HepG2 (cell line): ENCODE measurements around the gene DENND4A. TPM values are rescaled to one million over a fixed set of nuclear protein-coding genes. Genes with fewer than 3 reads are reported as not detected.

ENCODE experiments used
- BCL6 ChIP-seq: IDR thresholded peaks from 2 replicates; pipeline ENCODE4 v1.6.1; 2016; ENCODE audit warnings: missing genetic modification reagents, missing compliant biosample characterization
- EEA1 ChIP-seq: sonication (generic); formaldehyde crosslinking; IDR thresholded peaks from 2 replicates; pipeline ENCODE4 v1.5.1; 2020; ENCODE audit warnings: mild to moderate bottlenecking, missing genetic modification reagents, borderline replicate concordance
- EP300 ChIP-seq, 3 experiments: sonication (generic) in 1 of 3; formaldehyde crosslinking in 1 of 3; IDR thresholded peaks; 2 replicates each; pipeline versions ENCODE4 v1.5.1 to v1.6.1; 2011 to 2020; ENCODE audit warnings: low read depth in 2 of 3, low read length in 2 of 3, borderline replicate concordance in 1 of 3, improper control_type of control experiment in 1 of 3, mild to moderate bottlenecking in 1 of 3, missing genetic modification reagents in 1 of 3, moderate library complexity in 1 of 3
- FOXC1 ChIP-seq: sonication (generic); formaldehyde crosslinking; IDR thresholded peaks from 2 replicates; pipeline ENCODE4 v1.8.0; 2022; ENCODE audit warnings: mild to moderate bottlenecking, missing genetic modification reagents, borderline replicate concordance
- KDM5A ChIP-seq: fragments of 200-600 bp; sonication (generic); IDR thresholded peaks from 2 replicates; pipeline ENCODE4 v1.7.0; 2018; ENCODE audit warnings: antibody characterized with exemption, mild to moderate bottlenecking, low read length, borderline replicate concordance
- SCMH1 ChIP-seq: sonication (generic); formaldehyde crosslinking; IDR thresholded peaks from 2 replicates; pipeline ENCODE4 v1.9.0; 2021; ENCODE audit warnings: missing genetic modification reagents, mild to moderate bottlenecking, borderline replicate concordance
- ZBTB38 ChIP-seq: sonication (generic); formaldehyde crosslinking; IDR thresholded peaks from 2 replicates; pipeline ENCODE4 v1.5.1; 2020; ENCODE audit warnings: mild to moderate bottlenecking, missing genetic modification reagents
- ZFP36L2 ChIP-seq: sonication (generic); formaldehyde crosslinking; IDR thresholded peaks from 2 replicates; pipeline ENCODE4 v1.4.0; 2020; ENCODE audit warnings: missing genetic modification reagents
- ZMYM2 ChIP-seq: sonication (generic); formaldehyde crosslinking; IDR thresholded peaks from 2 replicates; pipeline ENCODE4 v1.8.0; 2022; ENCODE audit warnings: mild to moderate bottlenecking, missing genetic modification reagents
- ZNF749 ChIP-seq: sonication (generic); formaldehyde crosslinking; IDR thresholded peaks from 2 replicates; pipeline ENCODE4 v1.8.0; 2022; ENCODE audit warnings: mild to moderate bottlenecking, missing genetic modification reagents, moderate library complexity, borderline replicate concordance
- ZNF879 ChIP-seq: sonication (generic); formaldehyde crosslinking; IDR thresholded peaks from 2 replicates; pipeline ENCODE4 v1.8.1; 2023; ENCODE audit warnings: missing genetic modification reagents
- polyA plus RNA-seq, 8 experiments: library from polyadenylated mRNA; depleted of rRNA in 3 of 8; stranded (reverse) in 7 of 8; unstranded in 1 of 8; fragments of >200 nt; fragmentation: Illumina TruSeq in 4 of 8; extraction: Trizol in 4 of 8; gene quantifications; 2 replicates each; pipeline versions ENCODE4 v1.2.1 to v1.2.3, GENCODE V29; 2011 to 2016; ENCODE audit warnings: low read depth in 4 of 8, missing spikeins in 1 of 8, mixed read lengths in 1 of 8; ENCODE audit not compliant: insufficient read depth in 1 of 8
- total RNA-seq, 5 experiments: library from RNA; depleted of rRNA; stranded (reverse); fragments of >200 nt; fragmentation: Illumina TruSeq; extraction: Trizol; gene quantifications; 2 replicates each; pipeline ENCODE4 v1.2.3, GENCODE V29; 2016; ENCODE audit warnings: low read depth in 1 of 5
- TF ChIP-seq, protein P1 (sequence below): sonication (generic); formaldehyde crosslinking; IDR thresholded peaks from 2 replicates; pipeline ENCODE4 v1.4.0; 2020; ENCODE audit warnings: missing genetic modification reagents
- TF ChIP-seq, protein P2 (sequence below): sonication (generic); formaldehyde crosslinking; IDR thresholded peaks from 2 replicates; pipeline ENCODE4 v1.4.0; 2020; ENCODE audit warnings: missing genetic modification reagents, mild to moderate bottlenecking, borderline replicate concordance

DENND4A gene
- total and polyA plus RNA-seq, 2 of the 13 experiments (the other 11 are each of a cell fraction or from before 2014, with no cell fraction given), result 13.2 to 18.6 TPM

DNA sequence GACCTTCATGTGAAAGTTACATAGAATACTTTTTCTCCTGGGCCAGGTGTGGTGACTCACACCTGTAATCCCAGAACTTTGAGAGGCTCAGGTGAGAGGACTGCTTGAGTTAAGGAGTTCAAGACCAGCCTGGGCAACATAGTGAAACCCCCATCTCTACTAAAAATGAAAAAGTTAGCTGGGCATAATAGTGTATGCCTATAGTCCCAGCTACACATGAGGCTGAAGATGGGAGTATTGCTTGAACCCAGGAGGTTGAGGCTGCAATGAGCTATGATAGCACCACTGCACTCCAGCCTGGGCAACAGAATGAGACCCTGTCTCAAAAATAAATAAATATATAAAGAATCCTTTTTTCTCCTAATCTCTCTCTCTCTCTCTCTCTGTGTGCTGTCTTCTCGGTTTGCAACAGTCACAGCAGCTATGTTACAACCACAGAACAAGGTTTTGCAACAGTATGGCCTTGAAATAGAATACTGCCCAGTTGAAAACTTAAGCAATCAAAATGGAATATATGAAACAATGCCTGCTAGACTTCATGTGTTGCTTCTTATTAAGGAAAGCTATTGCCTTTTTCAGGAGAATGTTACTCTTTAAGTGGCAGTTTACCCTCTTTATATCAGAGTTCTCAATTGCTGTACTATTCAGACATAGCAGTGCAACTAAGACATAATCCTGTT, 12.3 kb upstream of the DENND4A start (continued):
- TF ChIP-seq, protein P1, sequence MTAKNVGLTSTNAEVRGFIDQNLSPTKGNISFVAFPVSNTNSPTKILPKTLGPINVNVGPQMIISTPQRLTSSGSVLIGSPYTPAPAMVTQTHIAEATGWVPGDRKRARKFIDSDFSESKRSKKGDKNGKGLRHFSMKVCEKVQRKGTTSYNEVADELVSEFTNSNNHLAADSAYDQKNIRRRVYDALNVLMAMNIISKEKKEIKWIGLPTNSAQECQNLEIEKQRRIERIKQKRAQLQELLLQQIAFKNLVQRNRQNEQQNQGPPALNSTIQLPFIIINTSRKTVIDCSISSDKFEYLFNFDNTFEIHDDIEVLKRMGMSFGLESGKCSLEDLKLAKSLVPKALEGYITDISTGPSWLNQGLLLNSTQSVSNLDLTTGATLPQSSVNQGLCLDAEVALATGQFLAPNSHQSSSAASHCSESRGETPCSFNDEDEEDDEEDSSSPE (CRISPR knock-in tag), result no peak
- TF ChIP-seq BCL6 (CRISPR knock-in tag) (peak; percentile 56; the same call in 1 of the 2 replicates), EP300 (IDR thresholded peaks at IDR 0.05; ENCODE audit: low read depth in 2 of 2, low read length in 2 of 2) (peak; percentile 57 to 83; a peak in 3 of 4 replicates), EP300 (CRISPR knock-in tag; IDR thresholded peaks at IDR 0.05; ENCODE audit: borderline replicate concordance) (no peak), ZFP36L2 (CRISPR knock-in tag) (no peak), ZMYM2 (0 out of 2 replicates have a peak, but pooled peaks have one; percentile 10), FOXC1 (CRISPR knock-in tag) (no peak), SCMH1 (no peak), EEA1 (CRISPR knock-in tag) (no peak), ZBTB38 (CRISPR knock-in tag) (no peak), ZNF749 (CRISPR knock-in tag) (no peak), KDM5A (no peak), ZNF879 (CRISPR knock-in tag) (no peak)
- TF ChIP-seq, protein P2, sequence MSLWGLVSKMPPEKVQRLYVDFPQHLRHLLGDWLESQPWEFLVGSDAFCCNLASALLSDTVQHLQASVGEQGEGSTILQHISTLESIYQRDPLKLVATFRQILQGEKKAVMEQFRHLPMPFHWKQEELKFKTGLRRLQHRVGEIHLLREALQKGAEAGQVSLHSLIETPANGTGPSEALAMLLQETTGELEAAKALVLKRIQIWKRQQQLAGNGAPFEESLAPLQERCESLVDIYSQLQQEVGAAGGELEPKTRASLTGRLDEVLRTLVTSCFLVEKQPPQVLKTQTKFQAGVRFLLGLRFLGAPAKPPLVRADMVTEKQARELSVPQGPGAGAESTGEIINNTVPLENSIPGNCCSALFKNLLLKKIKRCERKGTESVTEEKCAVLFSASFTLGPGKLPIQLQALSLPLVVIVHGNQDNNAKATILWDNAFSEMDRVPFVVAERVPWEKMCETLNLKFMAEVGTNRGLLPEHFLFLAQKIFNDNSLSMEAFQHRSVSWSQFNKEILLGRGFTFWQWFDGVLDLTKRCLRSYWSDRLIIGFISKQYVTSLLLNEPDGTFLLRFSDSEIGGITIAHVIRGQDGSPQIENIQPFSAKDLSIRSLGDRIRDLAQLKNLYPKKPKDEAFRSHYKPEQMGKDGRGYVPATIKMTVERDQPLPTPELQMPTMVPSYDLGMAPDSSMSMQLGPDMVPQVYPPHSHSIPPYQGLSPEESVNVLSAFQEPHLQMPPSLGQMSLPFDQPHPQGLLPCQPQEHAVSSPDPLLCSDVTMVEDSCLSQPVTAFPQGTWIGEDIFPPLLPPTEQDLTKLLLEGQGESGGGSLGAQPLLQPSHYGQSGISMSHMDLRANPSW (CRISPR knock-in tag), result no peak
